NOMO-1 (cell line): ENCODE measurements around the gene WDR75.

Source experiments
- DNase-seq, 2 experiments: peaks; one replicate each; lab custom pipeline; 2025; ENCODE audit not compliant: unreplicated experiment in 2 of 2; lab: John Stamatoyannopoulos, UW

The WDR75 gene

DNA sequence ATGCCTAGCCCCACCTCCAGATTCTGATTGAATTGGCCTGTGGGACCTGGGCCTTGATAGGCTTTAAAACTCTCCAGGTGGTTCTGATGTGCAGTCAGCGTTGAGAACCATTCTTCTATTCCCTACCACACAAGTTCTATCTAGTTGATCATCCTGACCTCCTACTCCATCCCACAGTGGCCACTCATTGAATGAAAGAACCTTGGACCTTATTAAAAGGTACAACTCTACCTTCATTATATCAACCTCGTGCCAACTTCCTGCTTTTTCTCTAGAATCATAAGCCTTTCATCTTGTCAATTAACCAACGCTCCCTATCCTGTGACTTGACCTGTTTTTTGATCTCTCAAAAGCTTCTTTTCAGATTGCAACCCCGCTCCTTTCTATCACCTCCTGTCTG is 83.5 kb downstream of the WDR75 start:
- DNase-seq: no peak
